Tongue (tissue), 2 donors: ENCODE measurements around the gene INTS1. TPM values are rescaled to one million over a fixed set of nuclear protein-coding genes. Genes with fewer than 3 reads are reported as not detected.

Experiments used
- DNase-seq: peaks from one replicate; pipeline ENCODE4 v3.0.0-alpha.2; 2015
- total RNA-seq: library from RNA; depleted of rRNA; stranded (reverse); fragments of >200 nt; gene quantifications from one replicate; pipeline ENCODE4 v1.2.3, GENCODE V29; 2014

INTS1 gene, protein sequence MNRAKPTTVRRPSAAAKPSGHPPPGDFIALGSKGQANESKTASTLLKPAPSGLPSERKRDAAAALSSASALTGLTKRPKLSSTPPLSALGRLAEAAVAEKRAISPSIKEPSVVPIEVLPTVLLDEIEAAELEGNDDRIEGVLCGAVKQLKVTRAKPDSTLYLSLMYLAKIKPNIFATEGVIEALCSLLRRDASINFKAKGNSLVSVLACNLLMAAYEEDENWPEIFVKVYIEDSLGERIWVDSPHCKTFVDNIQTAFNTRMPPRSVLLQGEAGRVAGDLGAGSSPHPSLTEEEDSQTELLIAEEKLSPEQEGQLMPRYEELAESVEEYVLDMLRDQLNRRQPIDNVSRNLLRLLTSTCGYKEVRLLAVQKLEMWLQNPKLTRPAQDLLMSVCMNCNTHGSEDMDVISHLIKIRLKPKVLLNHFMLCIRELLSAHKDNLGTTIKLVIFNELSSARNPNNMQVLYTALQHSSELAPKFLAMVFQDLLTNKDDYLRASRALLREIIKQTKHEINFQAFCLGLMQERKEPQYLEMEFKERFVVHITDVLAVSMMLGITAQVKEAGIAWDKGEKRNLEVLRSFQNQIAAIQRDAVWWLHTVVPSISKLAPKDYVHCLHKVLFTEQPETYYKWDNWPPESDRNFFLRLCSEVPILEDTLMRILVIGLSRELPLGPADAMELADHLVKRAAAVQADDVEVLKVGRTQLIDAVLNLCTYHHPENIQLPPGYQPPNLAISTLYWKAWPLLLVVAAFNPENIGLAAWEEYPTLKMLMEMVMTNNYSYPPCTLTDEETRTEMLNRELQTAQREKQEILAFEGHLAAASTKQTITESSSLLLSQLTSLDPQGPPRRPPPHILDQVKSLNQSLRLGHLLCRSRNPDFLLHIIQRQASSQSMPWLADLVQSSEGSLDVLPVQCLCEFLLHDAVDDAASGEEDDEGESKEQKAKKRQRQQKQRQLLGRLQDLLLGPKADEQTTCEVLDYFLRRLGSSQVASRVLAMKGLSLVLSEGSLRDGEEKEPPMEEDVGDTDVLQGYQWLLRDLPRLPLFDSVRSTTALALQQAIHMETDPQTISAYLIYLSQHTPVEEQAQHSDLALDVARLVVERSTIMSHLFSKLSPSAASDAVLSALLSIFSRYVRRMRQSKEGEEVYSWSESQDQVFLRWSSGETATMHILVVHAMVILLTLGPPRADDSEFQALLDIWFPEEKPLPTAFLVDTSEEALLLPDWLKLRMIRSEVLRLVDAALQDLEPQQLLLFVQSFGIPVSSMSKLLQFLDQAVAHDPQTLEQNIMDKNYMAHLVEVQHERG (N-terminal part only)
- total RNA-seq: 38.7 TPM

DNA sequence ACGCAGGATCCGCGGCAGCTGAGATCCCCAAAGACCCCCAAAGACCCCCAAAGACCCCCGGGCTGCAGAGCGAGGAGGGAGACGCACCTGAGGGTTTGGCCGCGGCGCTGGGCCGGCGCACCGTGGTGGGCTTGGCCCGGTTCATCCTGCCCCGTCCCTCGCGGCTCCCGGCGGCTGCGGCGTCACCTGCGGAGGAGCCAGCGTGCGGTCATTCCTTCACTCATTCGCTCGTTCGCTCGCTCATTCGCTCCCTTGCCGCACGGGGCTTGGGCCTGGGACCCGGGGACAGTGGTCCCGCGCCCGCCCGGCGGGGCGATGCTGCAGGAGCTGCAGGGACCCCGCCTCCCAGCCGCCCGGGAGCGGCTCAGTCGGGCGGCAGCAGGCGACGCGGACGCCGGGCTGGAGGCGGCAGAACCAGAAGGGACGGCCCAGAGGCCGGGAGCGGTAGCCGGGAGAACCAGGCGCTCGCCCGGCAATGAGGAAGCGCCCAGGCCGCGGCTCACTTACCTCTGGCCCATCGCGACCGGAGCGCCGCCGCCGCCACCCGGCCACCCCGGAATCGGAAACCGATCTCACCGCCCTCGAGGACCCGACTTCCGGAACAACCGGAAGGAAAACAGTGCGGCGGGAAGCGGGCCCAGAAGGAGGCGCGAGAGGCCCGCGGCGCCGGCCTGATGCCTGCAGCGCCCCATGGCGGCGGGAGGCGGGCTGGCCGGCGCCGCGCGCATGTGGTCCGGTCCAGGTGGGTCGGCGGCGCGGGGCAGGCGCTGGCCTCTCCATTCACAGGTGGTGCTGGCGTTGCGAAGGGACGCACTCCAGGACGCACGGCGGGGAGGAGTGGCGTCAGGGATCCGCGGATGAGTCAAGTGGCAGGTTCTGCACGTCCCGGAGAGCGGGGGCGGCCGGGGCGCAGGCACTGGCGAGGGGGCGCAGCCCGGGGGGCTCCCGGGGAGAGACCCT is at the start of gene INTS1:
TSS of gene INTS1 (minus strand) at position 574 of the 960 bp plus-strand sequence. CDS start at position 145, 429 bp downstream.
- DNase-seq: peak; percentile 96

DNA sequence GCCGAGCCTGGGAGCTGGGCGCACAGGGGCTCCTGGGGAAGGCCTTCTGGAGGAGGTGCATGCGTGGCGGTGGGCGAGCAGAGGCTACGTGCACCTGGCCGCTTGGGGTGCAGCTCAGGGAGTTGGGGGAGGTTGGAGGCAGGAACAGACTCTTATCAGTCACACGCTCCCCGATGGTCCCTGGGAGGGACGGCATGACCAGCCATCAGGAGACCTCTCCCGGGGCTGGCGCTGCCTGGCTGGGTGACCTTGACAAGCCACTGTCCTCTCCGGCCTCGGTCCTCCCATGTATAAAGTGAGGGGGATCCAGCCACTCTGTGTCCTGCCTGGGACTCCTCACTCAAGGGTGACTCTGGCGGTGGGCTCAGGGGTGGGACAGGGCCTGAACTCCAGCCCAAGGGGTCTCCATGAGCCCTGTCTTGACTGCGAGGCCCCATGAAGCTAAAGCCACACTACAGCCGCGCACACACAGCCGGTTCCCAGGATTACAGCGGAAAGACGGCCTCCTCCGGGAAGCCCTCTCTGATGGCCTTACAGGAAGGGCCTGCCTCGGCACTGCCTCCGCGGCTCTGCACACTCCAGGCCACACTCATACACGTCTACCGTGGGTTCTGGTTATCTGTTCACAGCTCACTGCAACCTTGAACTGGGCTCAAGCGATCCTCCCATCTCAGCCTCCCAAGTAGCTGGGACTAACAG is 49.5 kb upstream of the INTS1 start:
- DNase-seq: no peak

DNA sequence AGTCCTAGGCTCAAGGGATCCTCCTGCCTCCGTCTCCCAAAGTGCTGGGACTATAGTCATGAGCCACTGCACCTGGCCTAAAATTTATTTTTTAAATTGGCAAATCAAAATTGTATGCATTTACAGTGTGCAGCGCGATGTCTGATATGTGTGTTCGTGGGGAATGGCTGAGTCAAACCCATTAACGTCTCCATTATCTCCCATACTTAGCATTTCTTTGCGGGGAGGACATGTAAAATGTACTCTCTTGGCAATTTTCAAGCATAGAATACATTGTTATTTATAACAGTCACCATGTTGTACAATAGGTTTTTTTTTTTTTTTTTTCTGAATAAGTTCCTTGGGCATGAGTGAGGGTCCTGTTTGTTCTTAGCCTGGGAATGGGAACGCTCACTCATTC is 48.0 kb upstream of the INTS1 start:
- DNase-seq: no peak

DNA sequence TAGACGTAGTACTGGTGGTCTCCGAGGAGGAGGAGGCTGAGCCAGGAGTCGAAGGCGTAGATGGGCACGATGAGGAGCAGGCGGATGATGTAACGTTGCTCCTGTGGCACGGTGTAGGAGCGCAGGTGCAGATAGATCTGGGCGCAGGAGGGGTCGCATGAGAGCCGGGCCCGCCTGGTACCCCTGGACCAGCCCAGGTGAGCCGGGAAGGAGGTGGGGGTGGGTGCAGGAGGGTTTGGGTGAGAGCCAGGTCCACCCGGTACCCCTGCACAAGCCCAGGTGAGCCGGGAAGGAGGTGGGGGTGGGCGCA is 46.6 kb upstream of the INTS1 start:
- DNase-seq: no peak

DNA sequence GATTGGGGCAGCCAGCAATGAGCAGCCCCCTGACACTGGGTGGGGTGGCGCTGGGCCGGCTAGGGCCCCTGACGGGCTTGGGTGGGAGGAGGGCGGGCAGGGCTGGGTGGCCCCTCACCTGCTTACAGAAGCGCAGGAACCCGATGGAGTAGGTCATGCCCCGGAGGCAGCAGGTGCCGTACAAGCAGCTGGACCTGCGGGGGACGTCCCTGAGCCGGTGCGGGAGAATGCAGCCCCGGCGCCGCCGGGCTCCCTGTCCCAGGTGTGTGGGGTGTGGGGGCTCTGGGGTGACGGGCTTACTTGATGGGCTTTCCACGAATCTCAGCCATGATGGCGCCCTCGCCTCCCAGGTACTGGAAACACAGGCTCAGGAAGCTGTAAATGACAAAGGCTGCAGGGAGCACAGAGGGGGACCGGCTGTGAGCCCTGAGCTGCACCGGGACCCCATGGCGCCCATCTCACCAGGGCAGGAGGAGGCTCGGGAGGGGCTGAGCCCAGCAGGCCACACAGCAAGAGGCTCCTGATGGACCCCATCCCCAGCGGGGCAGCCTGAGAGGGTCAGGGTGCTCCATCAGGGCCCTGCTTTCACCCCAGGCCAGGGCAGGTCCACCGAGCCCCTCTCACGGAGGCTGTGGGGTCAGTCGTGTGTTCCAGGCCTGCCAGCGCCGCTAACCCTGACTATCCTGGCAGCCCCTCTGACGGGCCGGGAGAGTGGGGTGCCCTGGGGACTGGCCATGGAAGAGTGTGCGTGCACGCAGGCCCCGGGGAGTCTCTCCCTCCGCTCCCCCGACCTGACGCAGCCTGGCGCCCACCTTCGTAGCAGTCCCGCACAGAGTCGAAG is 46.0 kb upstream of the INTS1 start:
- DNase-seq: no peak

DNA sequence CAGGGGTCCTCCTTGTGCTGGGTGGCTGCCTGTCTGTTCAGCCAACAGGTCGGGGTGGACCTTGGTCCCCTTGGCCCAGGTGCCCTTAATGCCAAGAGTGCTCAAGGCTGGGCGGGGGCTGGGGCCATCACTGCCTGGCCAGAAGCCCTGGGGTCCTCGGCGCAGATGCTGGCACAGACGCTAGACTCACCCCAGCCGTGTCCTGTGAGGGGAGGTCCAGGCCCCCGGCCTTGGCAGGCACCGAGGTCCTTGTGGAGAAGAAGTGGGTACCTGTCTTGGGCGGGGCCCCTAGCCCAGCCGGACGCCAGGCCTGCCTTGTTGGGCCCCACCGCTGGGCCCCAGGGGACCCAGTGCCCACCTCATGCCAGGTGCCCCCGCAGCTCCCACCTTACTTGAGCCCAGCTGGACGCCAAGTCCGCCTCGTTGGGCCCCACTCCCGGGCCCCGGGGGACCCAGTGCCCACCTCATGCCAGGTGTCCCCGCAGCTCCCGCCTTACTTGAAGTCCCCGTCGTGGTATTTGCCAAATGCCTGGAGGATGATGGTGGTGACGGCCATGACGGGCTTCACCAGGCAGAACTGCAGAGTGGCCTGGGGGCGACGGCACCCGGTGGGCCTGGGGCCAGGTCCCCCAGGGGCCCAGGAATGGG is 45.3 kb upstream of the INTS1 start:
- no peak for DNase-seq

DNA sequence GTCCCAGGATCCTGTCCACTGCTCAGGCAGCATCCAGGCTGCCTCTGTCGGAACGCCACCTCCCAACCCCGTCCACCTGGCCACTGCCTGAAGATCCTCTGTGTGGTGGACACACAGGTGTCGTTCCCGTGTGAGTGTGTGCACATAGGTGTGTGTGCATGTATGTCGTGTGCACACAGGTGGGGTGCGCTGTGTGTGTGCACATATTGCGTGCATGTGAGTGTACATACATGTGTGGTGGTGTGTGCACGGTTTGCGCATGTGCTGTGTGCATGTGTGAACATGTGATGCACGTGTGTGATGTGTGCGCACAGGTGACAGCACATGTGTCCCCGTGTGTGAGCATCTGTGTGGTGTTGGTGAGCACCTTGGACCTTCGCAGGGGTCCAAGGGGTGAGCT is 44.8 kb upstream of the INTS1 start:
- no peak for DNase-seq

DNA sequence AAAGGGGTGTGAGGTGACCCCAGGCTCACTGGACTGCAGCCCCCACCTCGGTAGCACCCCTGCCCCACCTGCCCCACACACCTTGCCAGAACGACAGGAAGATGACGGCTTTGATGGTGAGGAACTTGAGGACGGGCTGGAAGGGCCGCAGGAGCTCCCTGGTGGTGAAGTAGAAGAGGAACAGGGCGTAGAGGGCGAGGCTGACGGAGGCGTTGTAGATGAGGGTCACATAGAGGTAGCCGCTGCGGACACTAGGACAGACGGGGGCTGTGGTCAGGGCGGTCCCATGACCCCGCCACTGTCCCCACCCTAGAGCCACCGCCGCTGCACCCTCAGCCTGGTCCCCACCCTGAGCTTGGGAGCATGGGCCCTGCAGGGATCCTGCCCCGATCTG is 44.2 kb upstream of the INTS1 start:
- DNase-seq: no peak

DNA sequence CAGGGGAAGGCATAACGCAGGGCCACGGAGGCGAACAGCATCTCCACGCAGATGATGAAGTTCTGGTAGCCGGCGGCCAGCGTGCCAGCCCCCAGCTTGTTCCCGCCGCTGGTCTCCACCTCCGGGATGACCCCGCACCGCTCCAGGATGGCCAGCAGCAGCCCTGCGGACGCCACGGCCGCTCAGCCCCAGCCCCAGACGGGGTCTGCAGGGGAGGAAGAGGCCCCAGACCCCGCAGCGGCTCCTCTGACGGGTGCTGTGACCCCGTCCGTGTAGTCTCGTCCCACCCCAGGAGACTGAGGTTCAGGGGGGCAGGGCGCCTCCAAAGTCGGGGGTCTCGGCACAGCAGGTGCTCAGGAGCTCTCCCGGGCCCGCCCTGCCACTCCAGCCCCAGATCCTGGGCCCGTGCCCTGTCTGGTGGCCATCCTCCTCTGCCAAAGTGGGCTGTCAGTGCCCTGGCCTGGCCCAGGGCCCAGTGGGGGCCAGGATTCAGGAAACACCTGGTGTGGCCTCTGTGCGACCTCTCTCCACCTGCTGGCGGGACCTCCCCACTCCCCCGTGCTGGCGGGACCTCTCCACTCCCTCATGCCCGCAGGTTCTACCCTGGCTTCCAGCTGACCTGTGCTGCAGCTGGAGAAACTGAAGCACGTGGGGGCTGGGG is 43.7 kb upstream of the INTS1 start:
- no peak for DNase-seq

DNA sequence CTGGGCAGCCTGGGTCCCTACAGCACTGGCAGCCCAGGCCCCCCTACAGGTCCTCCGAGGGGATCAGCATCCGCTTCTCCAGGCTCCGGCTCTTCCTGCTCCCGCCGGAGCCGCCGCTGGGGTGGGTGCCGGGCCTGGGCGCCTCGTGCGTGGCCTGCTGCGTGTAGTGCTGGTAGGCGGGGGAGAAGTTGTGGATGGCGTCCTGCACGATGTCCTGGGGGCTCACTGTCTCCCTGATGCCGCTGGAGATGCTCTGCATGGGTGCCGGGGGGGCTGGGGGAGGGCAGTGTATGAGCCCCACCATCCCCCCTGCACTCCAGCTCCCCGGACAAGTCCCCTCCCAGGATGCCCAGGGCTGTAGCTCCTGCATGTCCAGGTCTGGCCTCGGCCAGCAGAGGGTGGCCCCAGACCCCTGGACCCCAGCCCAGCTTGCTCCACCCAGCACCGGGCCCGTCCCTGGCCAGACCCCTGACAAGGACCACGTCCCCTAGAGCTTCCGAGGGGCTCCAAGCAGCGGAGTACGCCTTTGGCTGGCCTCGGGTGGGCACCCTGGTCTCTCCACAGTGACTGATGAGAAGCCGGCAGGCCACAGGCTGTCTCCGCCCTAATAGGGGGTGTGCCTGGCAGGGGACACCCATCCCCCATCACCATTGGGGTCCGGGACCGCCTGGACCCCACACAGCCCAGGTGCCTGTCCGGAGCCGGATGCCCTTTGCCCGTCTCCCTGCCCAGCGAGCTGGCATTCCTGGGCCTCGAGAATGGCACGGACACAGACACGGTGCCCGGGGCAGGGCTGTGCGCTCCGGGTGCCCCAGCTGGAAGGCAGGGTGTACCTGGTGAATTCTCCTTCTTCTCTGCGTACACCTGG is 43.0 kb upstream of the INTS1 start:
- DNase-seq: no peak

DNA sequence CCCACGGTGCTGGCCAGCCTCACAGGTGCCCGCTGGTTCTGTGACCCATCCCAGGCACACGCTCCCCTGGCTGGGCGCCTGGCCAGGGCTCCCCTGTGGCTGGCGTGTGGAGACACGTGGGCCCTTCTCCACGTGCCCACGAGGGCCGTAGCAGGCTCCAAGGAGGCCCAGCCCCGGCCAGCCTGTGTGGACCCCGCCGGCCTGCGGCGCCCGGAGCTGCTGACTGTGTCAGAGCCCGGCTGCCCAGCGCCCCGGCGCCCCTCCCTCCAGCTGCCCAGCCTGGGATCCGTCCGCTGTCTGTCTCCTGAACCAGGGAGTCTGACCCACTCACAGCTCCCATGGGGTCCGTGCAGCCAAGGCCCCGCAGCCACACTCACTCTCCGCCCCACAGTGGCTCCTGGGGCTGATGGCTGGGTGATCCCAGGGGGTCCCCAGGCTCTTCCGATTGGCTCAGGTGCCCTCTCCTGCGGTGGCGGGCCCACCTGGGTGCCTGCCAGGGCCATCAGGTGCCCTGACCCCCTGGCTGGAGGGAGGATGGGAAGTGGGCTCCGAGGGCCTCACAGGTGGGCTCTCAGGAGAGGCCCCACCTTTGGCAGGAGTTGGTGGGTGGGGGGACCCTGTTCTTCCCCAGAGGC is 42.2 kb upstream of the INTS1 start:
- no peak for DNase-seq

DNA sequence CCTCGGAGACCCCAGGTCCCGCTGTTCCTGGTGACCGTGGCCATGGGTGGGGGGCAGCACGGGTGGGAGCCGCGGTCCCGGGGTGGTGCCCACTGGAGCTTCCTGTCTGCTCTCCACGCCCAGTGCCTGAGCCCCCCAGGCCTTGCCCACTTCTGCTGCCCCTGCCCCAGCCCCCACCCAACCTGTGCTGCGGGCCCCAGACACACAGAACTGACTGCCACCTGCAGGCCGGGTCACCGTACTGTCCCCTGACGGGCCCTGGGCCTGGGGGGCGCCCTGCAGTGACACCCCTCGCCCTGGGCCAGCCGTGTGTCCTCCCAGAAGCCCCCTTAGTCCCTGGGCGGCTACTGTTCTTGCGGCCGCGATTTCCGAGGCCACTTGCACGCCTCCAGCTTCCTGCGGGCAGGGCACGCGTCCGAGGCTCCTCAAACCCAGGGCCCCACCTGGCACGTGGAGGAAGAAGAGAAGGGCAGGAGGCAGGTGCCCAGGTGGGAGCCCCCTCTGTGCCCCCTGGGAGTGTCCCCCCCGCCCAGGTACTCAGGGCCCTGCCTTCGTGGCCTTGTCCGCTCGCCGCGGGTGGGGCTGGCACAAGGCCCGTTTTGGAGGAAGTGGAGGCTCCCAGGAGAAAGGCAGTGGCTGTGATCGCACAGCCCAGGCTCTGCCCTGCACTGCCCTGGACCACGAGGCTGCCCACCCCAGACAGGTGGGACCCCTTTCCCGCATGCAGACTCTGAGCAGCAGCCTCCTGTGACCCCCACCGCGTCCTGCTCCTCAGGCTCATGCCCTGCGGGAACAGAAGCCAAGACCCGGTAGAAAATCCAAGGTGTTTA is 41.4 kb upstream of the INTS1 start:
- no peak for DNase-seq

DNA sequence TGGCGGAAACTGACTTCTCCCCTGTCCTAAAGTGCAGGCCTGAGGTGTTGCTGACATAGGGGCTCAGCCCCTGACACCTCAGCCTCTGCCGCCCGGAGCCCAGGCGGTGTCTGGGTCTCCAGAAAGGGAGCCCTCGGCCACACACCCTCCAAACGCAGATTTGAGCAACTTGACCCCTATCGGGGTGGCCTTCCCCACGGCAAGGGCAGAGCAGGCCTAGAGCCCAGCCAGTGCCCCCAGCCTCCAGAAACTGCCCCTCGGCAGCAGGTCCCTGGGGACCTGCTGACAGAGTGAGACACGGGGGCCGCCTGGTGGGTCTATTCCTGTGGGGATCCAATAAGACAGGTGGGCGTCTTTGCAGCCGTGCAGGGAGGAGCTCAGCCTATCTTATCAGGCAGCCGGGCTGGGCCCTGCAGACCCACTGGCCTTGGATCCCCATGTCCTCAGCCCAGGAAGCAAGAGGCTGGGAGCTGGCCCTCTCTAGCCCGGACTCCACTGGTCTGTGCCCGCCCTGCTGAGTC is 40.8 kb upstream of the INTS1 start:
- no peak for DNase-seq

DNA sequence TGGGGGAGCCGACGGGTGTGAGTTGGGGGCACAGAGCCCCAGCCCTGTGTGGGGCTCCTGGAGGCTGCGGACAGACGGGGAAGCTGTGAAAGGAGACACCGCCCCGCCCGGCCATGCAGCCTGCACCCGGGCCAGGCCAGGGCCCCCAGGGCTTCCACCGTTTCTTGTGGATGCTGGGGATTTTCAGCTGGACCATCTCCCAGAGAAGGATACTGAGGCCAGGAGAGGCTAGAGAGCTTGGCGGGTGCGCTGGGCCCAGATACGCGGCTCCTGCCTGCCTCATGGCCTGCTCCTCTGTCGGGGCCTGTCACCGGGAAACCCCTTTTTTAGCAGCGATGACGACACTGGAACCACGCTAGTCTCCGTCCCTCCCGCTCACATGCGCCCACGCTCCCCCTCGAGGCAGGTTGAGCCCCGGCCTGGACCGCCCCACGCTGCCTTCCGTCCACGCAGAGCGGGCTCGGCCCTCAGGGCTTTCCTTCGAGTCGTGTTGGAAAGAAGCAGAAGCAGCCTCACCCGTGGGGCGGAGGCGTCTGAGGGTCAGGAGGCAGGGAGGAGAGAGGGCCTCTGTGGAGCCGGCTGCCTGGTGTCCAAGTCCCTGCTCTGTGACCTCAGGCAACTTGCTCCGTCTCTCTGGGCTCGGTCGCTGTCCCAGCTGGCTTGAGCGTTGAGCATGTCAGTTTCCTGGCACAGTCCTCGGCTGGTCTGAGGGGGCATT is 40.1 kb upstream of the INTS1 start:
- DNase-seq: no peak

DNA sequence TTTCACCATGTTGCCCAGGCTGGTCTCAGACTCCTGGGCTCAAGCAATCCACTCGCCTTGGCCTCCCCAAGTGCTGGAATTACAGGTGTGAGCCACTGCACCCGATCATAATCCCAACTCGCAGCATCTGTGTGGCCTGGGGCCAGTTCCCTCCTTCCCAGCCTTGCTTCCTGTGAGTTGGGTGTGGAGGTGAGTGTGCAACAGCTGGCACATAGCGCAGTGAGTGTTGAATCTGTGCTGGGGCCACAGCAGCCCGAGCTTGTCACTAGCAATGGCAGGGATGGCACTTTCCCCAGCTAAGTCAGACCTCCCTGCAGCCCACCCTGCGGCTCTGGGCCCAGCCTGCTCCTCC is 39.6 kb upstream of the INTS1 start:
- DNase-seq: peak; percentile 36
